Endothelial cell of umbilical vein (primary cell): ENCODE data around the gene SS18L1. TPM values are rescaled to one million over a fixed set of nuclear protein-coding genes. Genes with fewer than 3 reads are reported as not detected.

ENCODE experiments used
- BruUV-seq: library from RNA; stranded (reverse); fragments of 400-500 nt; replicated peaks from 2 replicates; lab custom pipeline; 2021; lab: Mats Ljungman, UMichigan
- CTCF ChIA-PET: fragments of 300-600, 350-600 bp; sonication (Branson Sonifier 250); formaldehyde crosslinking; loops from one replicate; lab custom pipeline; 2021; ENCODE audit warnings: antibody characterized with exemption, inconsistent platforms; lab: Charles Lee
- POLR2A ChIA-PET: fragments of 300-600, 350-600 bp; sonication (Branson Sonifier 250); formaldehyde crosslinking; loops from one replicate; lab custom pipeline; 2021; ENCODE audit warnings: antibody characterized with exemption, inconsistent platforms; lab: Charles Lee
- DNase-seq: peaks from one replicate; pipeline ENCODE4 v3.0.0-alpha.2; 2011; ENCODE audit warnings: low read depth, low spot score
- FAIRE-seq: peaks from 2 replicates; lab custom pipeline; 2011; peaks lifted over from hg19 to GRCh38; lab: Jason Lieb, UNC
- H2AFZ ChIP-seq: 2 replicates; pipeline ENCODE4 v1.6.0; 2012; ENCODE audit warnings: low read depth, low read length, control low read depth, inconsistent platforms
- H3K27ac ChIP-seq: 2 replicates; pipeline ENCODE4 v1.5.1; 2011; ENCODE audit warnings: low read depth, mild to moderate bottlenecking, control low read depth, low read length, moderate library complexity; ENCODE audit not compliant: insufficient read depth
- H3K27me3 ChIP-seq, 2 experiments: 2 replicates each; pipeline versions ENCODE4 v1.6.0 to v1.6.1; 2011; ENCODE audit warnings: low read length in 2 of 2, mixed read lengths in 1 of 2; ENCODE audit not compliant: control insufficient read depth in 2 of 2, insufficient read depth in 2 of 2
- H3K36me3 ChIP-seq, 2 experiments: 2 replicates in 1 of 2; 3 replicates in 1 of 2; pipeline ENCODE4 v1.5.1; 2011; ENCODE audit warnings: low read length in 2 of 2, mild to moderate bottlenecking in 1 of 2, moderate library complexity in 1 of 2; ENCODE audit not compliant: control insufficient read depth in 2 of 2, insufficient read depth in 2 of 2; ENCODE audit errors: extremely low read depth in 1 of 2
- H3K4me1 ChIP-seq: 3 replicates; pipeline ENCODE4 v1.5.1; 2011; ENCODE audit warnings: mild to moderate bottlenecking, low read length; ENCODE audit not compliant: control insufficient read depth, insufficient read depth; ENCODE audit errors: extremely low read depth
- H3K4me2 ChIP-seq: 2 replicates; pipeline ENCODE4 v1.6.1; 2011; ENCODE audit warnings: low read length, control low read depth, mixed read lengths; ENCODE audit not compliant: insufficient read depth
- H3K4me3 ChIP-seq, 3 experiments: fragments of 200-600 bp in 1 of 3; sonication (generic), shearing (Covaris generic) in 1 of 3; replicated peaks in 1 of 3; 2 replicates each; pipeline ENCODE4 v1.5.1; 2011 to 2016; ENCODE audit warnings: control low read depth in 3 of 3, low read length in 3 of 3, mild to moderate bottlenecking in 2 of 3, inconsistent platforms in 1 of 3, low read depth in 1 of 3, moderate library complexity in 1 of 3; ENCODE audit not compliant: insufficient read depth in 1 of 3
- H3K79me2 ChIP-seq: 2 replicates; pipeline ENCODE4 v1.6.0; 2012; ENCODE audit warnings: low read length, inconsistent platforms; ENCODE audit not compliant: control insufficient read depth, insufficient read depth
- H3K9ac ChIP-seq: replicated peaks from 2 replicates; pipeline ENCODE3; 2011; ENCODE audit warnings: low read length, control low read depth; ENCODE audit not compliant: insufficient read depth; ENCODE audit errors: extremely low read depth
- H3K9me1 ChIP-seq: replicated peaks from 3 replicates; pipeline ENCODE4 v1.6.0; 2011; ENCODE audit warnings: mild to moderate bottlenecking, low read length; ENCODE audit not compliant: control insufficient read depth, insufficient read depth; ENCODE audit errors: extremely low read depth
- H3K9me3 ChIP-seq: replicated peaks from 2 replicates; pipeline ENCODE4 v1.5.1; 2012; ENCODE audit warnings: low read length, inconsistent platforms; ENCODE audit not compliant: control insufficient read depth, insufficient read depth
- H4K20me1 ChIP-seq: replicated peaks from 2 replicates; pipeline ENCODE3; 2011; ENCODE audit warnings: mild to moderate bottlenecking, low read length; ENCODE audit not compliant: control insufficient read depth, insufficient read depth; ENCODE audit errors: extremely low read depth
- EZH2 ChIP-seq: IDR thresholded peaks from 2 replicates; pipeline ENCODE4 v1.6.1; 2012; ENCODE audit warnings: borderline replicate concordance, low read depth, mild to moderate bottlenecking, moderate library complexity, low read length, inconsistent platforms; ENCODE audit not compliant: severe bottlenecking
- FOS ChIP-seq: IDR thresholded peaks from 2 replicates; pipeline ENCODE4 v1.6.1; 2011; ENCODE audit warnings: mild to moderate bottlenecking, low read length, moderate library complexity, borderline replicate concordance; ENCODE audit not compliant: insufficient read depth
- GATA2 ChIP-seq: IDR thresholded peaks from 2 replicates; pipeline ENCODE4 v1.7.0; 2011; ENCODE audit warnings: low read depth, mild to moderate bottlenecking, moderate library complexity, mixed read lengths, low read length; ENCODE audit not compliant: insufficient read length, insufficient read depth
- JUN ChIP-seq: IDR thresholded peaks from 2 replicates; pipeline ENCODE4 v1.6.1; 2011; ENCODE audit warnings: borderline replicate concordance, low read depth; ENCODE audit not compliant: insufficient read length, insufficient read depth
- MYC ChIP-seq: IDR thresholded peaks from one replicate; pipeline ENCODE4 v1.6.1; 2011; ENCODE audit warnings: mild to moderate bottlenecking, low read depth, low read length
- POLR2A ChIP-seq: IDR thresholded peaks from 2 replicates; pipeline ENCODE4 v1.6.1; 2012; ENCODE audit warnings: low read depth, mild to moderate bottlenecking, control low read depth, low read length
- POLR2AphosphoS5 ChIP-seq: IDR thresholded peaks from 2 replicates; pipeline ENCODE4 v1.6.1; 2012; ENCODE audit warnings: low read depth, mild to moderate bottlenecking, control low read depth, low read length, moderate library complexity; ENCODE audit not compliant: insufficient read depth
- dilution Hi-C: fragments of 300-500 bp; cut with MboI; formaldehyde crosslinking; loops from one replicate; pipeline ENCODE4 v1.15.0; 2019; ENCODE audit warnings: low sequenced_read_pairs; ENCODE audit not compliant: extremely low pct_ligation_motif_present
- intact Hi-C: fragments of 100-400 bp; cut with micrococcal nuclease; formaldehyde crosslinking; loops from one replicate; pipeline ENCODE4 v1.10.0; 2022
- polyA plus RNA-seq, 4 experiments: library from polyadenylated mRNA; depleted of rRNA in 3 of 4; stranded (reverse) in 3 of 4; unstranded in 1 of 4; fragments of >200 nt; gene quantifications; 2 replicates each; pipeline versions ENCODE4 v1.2.1 to v1.2.3, GENCODE V29; 2011 to 2012; ENCODE audit warnings: missing spikeins in 1 of 4
- total RNA-seq: library from RNA; stranded (reverse); gene quantifications from 2 replicates; pipeline ENCODE4 v1.2.3, GENCODE V29; 2021
- TF ChIP-seq, protein P1 (sequence below), 2 donors: IDR thresholded peaks; 1 replicate in 1 of 2; 2 replicates in 1 of 2; pipeline ENCODE4 v1.5.1; 2011; ENCODE audit warnings: low read length in 2 of 2, mild to moderate bottlenecking in 2 of 2, moderate library complexity in 2 of 2, control low read depth in 1 of 2, inconsistent platforms in 1 of 2, low read depth in 1 of 2; ENCODE audit not compliant: insufficient read depth in 1 of 2; ENCODE audit errors: extremely low read depth in 1 of 2
- TF ChIP-seq, protein P2 (sequence below): IDR thresholded peaks from 2 replicates; pipeline ENCODE4 v1.6.1; 2011; ENCODE audit not compliant: insufficient read depth, insufficient read length

Gene SS18L1
- total and polyA plus RNA-seq, 2 donors (not counting 3 experiments of a cell fraction or from before 2014, with no cell fraction given) = 15.4 to 21.7 TPM

DNA sequence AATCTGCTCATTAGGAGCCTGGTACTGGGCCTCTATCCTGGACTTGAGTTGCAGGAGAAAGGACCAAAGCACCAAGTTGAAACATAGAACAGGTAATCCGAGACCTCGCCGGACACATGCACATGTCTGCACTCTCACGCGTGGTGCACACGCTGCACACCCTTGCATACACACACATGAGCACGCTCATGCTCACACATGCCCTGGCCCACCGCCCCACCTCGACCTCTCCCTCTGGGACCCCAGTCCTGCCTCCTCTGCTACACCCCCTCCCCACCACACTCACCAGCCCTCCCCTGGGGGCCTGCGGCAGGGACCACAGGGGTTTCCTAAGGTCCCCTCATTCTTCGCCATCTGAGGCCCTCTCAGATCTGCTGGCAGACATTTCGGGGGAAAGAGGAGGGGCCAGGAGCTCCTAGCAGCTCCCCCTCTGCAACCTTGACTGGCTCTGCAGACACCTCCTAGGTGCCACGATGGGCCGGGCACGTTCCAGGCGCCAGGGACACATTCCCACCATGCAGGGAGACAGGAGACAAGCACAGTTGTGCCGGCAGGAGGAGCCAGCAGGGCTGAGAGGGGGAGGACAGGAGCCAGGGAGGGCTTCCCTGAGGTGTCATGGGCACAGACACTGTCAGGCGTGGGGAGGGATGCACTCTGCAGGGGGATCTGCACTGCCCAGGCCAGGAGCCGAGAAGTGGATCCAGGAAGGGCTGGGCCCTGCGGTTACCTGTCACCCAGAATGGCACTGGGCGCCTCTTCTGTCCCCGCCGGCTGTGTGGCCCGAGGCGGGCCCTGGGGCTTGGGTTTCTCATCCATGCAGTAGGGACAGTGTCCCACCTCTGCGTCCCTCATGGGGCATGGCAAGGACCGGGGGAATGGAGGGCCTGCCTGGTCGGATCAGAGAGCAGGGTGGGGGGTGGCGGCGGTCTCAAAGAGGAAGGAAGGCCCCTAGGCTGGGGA lies 46.9 kb upstream of the SS18L1 start:
- TF ChIP-seq JUN (no peak), GATA2 (no peak), POLR2AphosphoS5 (no peak), MYC (no peak), FOS (no peak), POLR2A (no peak), EZH2 (no peak)
- TF ChIP-seq, protein P1, sequence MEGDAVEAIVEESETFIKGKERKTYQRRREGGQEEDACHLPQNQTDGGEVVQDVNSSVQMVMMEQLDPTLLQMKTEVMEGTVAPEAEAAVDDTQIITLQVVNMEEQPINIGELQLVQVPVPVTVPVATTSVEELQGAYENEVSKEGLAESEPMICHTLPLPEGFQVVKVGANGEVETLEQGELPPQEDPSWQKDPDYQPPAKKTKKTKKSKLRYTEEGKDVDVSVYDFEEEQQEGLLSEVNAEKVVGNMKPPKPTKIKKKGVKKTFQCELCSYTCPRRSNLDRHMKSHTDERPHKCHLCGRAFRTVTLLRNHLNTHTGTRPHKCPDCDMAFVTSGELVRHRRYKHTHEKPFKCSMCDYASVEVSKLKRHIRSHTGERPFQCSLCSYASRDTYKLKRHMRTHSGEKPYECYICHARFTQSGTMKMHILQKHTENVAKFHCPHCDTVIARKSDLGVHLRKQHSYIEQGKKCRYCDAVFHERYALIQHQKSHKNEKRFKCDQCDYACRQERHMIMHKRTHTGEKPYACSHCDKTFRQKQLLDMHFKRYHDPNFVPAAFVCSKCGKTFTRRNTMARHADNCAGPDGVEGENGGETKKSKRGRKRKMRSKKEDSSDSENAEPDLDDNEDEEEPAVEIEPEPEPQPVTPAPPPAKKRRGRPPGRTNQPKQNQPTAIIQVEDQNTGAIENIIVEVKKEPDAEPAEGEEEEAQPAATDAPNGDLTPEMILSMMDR (IDR thresholded peaks at IDR 0.05; ENCODE audit: extremely low read depth in 1 of 2, insufficient read depth in 1 of 2, low read depth in 1 of 2, low read length in 2 of 2) = no peak
- TF ChIP-seq, protein P2, sequence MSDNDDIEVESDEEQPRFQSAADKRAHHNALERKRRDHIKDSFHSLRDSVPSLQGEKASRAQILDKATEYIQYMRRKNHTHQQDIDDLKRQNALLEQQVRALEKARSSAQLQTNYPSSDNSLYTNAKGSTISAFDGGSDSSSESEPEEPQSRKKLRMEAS = no peak
- Histone ChIP-seq H3K27me3 (no peaks in the 10 kb centered on the region), H3K9ac (no peak overlapping the region), H3K4me2 (no peak overlapping the region), H3K9me1 (no peaks in the 10 kb centered on the region), H3K79me2 (no peaks in the 10 kb centered on the region), H3K27ac (no peak overlapping the region), H3K4me3 (no peak overlapping the region), H3K36me3 (no peaks in the 10 kb centered on the region), H3K9me3 (no peaks in the 10 kb centered on the region), H2AFZ (no peak overlapping the region), H4K20me1 (no peaks in the 10 kb centered on the region), H3K4me1 (no peaks in the 10 kb centered on the region)
- dilution Hi-C loops (no loop called here), intact Hi-C loops (no loop called here)
- DNase-seq (no peak), FAIRE-seq (no peak)
- no TSS peak for BruUV-seq
- CTCF ChIA-PET = no interaction called here
- POLR2A ChIA-PET = no interaction called here
